NB4 (cell line): ENCODE results near the gene RAB27B.

Experiments
- DNase-seq: peaks from one replicate; pipeline ENCODE4 v3.0.0; 2010; ENCODE audit warnings: low read depth
- H3K4me3 ChIP-seq: one replicate; pipeline ENCODE4 v1.5.1; 2011; ENCODE audit warnings: mild to moderate bottlenecking, low read depth, low read length, moderate library complexity
- MYC ChIP-seq: IDR thresholded peaks from 2 replicates; pipeline ENCODE4 v1.6.1; 2011; ENCODE audit warnings: low read depth, low read length
- POLR2A ChIP-seq: IDR thresholded peaks from 2 replicates; pipeline ENCODE4 v1.6.1; 2011; ENCODE audit warnings: mild to moderate bottlenecking; ENCODE audit not compliant: insufficient read length; ENCODE audit errors: extremely low read depth
- TF ChIP-seq, protein P1 (sequence below): IDR thresholded peaks from one replicate; pipeline ENCODE4 v1.5.1; 2012; ENCODE audit warnings: low read depth, low read length
- TF ChIP-seq, protein P2 (sequence below): IDR thresholded peaks from 2 replicates; pipeline ENCODE4 v1.6.1; 2011; ENCODE audit warnings: low read depth, low read length

The RAB27B gene

DNA sequence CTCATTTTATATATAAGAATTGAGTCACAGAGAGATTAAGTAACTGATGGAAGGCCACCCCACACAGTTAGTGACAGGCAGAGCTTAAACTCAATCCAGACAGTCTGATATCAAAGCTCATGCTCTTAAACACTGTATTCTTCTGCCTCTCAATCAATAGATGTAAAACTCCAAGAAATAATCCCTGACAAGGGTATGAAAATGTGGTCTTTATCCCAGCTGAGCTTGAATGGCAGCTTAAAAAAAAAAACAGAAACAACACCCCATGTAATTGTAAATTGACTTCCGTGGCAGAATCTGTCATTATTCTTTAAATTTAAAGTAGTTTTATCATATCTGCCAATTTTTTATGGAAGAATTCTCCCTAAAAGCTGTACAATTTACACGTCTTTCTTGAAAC is 60.1 kb downstream of the RAB27B start:
- H3K4me3 ChIP-seq = no peak overlapping the region
- TF ChIP-seq, protein P1, sequence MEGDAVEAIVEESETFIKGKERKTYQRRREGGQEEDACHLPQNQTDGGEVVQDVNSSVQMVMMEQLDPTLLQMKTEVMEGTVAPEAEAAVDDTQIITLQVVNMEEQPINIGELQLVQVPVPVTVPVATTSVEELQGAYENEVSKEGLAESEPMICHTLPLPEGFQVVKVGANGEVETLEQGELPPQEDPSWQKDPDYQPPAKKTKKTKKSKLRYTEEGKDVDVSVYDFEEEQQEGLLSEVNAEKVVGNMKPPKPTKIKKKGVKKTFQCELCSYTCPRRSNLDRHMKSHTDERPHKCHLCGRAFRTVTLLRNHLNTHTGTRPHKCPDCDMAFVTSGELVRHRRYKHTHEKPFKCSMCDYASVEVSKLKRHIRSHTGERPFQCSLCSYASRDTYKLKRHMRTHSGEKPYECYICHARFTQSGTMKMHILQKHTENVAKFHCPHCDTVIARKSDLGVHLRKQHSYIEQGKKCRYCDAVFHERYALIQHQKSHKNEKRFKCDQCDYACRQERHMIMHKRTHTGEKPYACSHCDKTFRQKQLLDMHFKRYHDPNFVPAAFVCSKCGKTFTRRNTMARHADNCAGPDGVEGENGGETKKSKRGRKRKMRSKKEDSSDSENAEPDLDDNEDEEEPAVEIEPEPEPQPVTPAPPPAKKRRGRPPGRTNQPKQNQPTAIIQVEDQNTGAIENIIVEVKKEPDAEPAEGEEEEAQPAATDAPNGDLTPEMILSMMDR = no peak
- TF ChIP-seq, protein P2, sequence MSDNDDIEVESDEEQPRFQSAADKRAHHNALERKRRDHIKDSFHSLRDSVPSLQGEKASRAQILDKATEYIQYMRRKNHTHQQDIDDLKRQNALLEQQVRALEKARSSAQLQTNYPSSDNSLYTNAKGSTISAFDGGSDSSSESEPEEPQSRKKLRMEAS = no peak
- TF ChIP-seq POLR2A (no peak), MYC (no peak)
- DNase-seq = no peak

DNA sequence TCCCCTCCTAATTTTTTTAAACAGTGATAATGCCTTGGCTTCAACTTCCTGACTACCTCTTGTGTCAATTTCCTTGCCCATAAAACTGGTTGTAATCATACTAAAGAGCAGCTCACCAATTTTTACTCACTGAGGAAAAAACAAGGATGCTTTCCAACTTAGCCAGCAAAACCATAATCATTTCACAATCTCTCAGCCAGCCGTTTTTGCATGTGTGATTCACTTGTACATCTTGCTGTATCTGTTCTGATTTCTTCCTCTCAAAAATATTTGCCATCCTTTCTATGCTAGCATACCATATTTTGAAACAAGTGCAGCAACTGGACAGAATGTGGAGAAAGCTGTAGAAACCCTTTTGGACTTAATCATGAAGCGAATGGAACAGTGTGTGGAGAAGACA is 60.7 kb downstream of the RAB27B start:
- TF ChIP-seq, protein P2 = no peak
- DNase-seq = no peak
- no peak overlapping the region for H3K4me3 ChIP-seq

DNA sequence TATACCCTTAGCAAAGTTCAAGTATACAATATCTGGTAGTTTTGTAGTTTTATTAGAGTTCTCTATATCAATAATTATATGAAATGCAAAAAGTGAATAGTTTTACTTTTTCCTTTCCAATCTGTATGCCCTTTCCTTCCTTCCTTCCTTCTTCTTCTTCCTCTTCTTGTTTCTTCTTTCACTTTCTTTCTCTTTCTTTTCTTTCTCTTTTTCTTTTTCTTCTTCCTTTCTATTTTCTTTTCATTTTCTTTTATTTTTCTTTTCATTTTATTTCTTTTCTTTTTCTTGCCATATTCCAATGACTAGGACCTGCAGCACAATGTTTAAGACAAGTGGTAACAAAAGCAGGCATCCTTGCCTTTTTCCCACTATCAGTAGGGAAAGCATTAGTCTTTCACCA is 71.2 kb downstream of the RAB27B start:
- TF ChIP-seq, protein P2 = no peak
- no peak for TF ChIP-seq POLR2A
- no peak for TF ChIP-seq MYC
- TF ChIP-seq, protein P1 = no peak
- no peak overlapping the region for H3K4me3 ChIP-seq
- DNase-seq = no peak

DNA sequence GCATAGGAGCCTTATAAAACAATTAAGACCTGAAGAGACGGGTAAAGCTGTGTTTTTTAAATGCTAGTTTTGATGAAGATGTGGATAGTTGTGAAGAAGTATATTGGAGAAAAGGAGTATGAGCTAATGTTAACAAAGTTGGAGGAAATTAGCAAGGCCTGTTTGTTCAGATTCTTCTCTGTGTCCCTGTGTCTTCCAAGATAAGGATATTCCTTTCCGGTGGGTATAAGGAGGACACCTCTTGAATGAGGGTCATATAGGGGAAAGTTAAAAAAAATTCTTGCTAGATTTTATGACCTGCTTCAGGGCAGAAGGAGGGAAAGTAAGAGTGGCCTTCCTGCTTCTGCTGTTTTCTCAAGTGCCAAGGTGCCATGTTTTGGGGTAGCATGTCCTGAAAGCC is 72.0 kb downstream of the RAB27B start:
- TF ChIP-seq POLR2A (no peak), MYC (no peak)
- TF ChIP-seq, protein P1 = no peak
- TF ChIP-seq, protein P2 = no peak
- no peak for DNase-seq

DNA sequence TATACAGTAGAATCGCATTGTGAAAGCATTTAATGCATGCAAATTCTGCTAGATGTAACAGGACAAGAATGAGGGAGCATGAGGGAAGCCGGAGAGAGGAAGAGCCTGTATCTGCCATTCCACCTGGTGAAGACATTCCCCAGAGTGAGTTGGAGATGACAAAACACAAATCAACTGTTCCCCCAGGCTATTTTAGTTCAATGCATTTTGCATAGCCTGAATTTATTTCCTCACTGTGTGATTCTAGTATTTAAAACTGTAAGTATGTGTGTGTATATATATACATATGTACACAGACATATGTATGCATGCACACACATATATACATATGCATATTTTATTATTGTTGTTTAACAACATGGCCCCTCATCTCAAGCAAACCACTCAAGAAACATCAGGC is 76.3 kb downstream of the RAB27B start:
- TF ChIP-seq MYC = no peak
- TF ChIP-seq, protein P2 = no peak
- no peak for TF ChIP-seq POLR2A
- TF ChIP-seq, protein P1 = no peak
- H3K4me3 ChIP-seq = no peak overlapping the region
- DNase-seq = no peak

More for the DNA sequence above, 72.0 kb downstream of the RAB27B start:
- no peak overlapping the region for H3K4me3 ChIP-seq

DNA sequence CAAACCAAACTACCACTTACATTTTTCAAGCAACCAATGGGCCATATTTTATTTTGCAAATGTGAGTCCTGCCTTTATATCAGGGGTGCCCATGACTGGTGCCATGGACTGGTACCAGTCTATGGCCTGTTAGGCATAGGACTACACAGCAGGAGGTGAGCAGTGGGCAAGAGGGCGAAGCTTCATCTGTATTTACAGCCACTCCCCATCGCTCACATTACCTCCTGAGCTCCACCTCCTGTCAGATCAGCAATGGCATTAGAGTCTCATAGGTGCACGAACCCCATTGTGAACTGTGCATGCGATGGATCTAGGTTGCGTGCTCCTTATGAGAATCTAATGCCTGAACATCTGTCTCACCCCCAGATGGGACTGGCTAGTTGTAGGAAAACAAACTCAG is 77.4 kb downstream of the RAB27B start:
- DNase-seq = no peak

More for the DNA sequence above, 77.4 kb downstream of the RAB27B start:
- H3K4me3 ChIP-seq = no peak overlapping the region
- TF ChIP-seq MYC = no peak
- no peak for TF ChIP-seq POLR2A
- TF ChIP-seq, protein P1 = no peak
- TF ChIP-seq, protein P2 = no peak
